ENCODE data around the gene ODR4.

GRCh38 chr1:186409091-186409490 lies 33.5 kb downstream of the ODR4 start:
- TF ChIP-seq RAD21 (IDR thresholded peaks at IDR 0.05; ENCODE audit: low read length): no peak
- TF ChIP-seq RFX5 (IDR thresholded peaks at IDR 0.05; ENCODE audit: low read length): no peak
- TF ChIP-seq CTCF (IDR thresholded peaks at IDR 0.05): no peak
- TF ChIP-seq NRF1 (IDR thresholded peaks at IDR 0.05; ENCODE audit: low read depth, low read length): no peak
- TF ChIP-seq POLR2AphosphoS5 (IDR thresholded peaks at IDR 0.05; ENCODE audit: low read depth, low read length): no peak
- no peak for TF ChIP-seq TEAD4 (IDR thresholded peaks at IDR 0.05; ENCODE audit: borderline replicate concordance, insufficient read depth)
- TF ChIP-seq REST (IDR thresholded peaks at IDR 0.05; ENCODE audit: low read depth, low read length): no peak
- TF ChIP-seq CHD2 (IDR thresholded peaks at IDR 0.05; ENCODE audit: low read length, partially characterized antibody): no peak

Measured in SK-N-SH (cell line).